Keratinocyte (primary cell): ENCODE data around the gene SMAD9. TPM values are rescaled to one million over a fixed set of nuclear protein-coding genes. Genes with fewer than 3 reads are reported as not detected.

Experiments
- DNase-seq: peaks from one replicate; pipeline ENCODE4 v3.0.0-alpha.2; 2011; ENCODE audit warnings: low read depth, missing footprints, low spot score
- FAIRE-seq: peaks from 2 replicates; lab custom pipeline; 2011; peaks lifted over from hg19 to GRCh38; lab: Jason Lieb, UNC
- H2AFZ ChIP-seq: 2 replicates; pipeline ENCODE4 v1.6.0; 2012; ENCODE audit warnings: low read length, control low read depth, inconsistent platforms; ENCODE audit not compliant: control insufficient read depth
- H3K27ac ChIP-seq: 2 replicates; pipeline ENCODE4 v1.5.1; 2011; ENCODE audit warnings: low read length; ENCODE audit not compliant: control insufficient read depth, insufficient read depth
- H3K27me3 ChIP-seq: 3 replicates; pipeline ENCODE4 v1.6.0; 2011; ENCODE audit warnings: low read length; ENCODE audit not compliant: control insufficient read depth, insufficient read depth; ENCODE audit errors: extremely low read depth
- H3K36me3 ChIP-seq, 2 experiments: 2 replicates in 1 of 2; 3 replicates in 1 of 2; pipeline ENCODE4 v1.5.1; 2011; ENCODE audit warnings: low read length in 2 of 2, mild to moderate bottlenecking in 1 of 2; ENCODE audit not compliant: control insufficient read depth in 2 of 2, insufficient read depth in 2 of 2; ENCODE audit errors: extremely low read depth in 1 of 2
- H3K4me1 ChIP-seq: 3 replicates; pipeline ENCODE4 v1.5.1; 2011; ENCODE audit warnings: low read length; ENCODE audit not compliant: control insufficient read depth, insufficient read depth; ENCODE audit errors: extremely low read depth
- H3K4me2 ChIP-seq: 3 replicates; pipeline ENCODE4 v1.6.0; 2011; ENCODE audit warnings: low read depth, low read length; ENCODE audit not compliant: control insufficient read depth, insufficient read depth; ENCODE audit errors: extremely low read depth
- H3K4me3 ChIP-seq, 3 experiments: fragments of 200-600 bp in 1 of 3; sonication (generic) in 1 of 3; 2 replicates in 2 of 3; 3 replicates in 1 of 3; pipeline ENCODE4 v1.5.1; 2011 to 2016; ENCODE audit warnings: low read length in 3 of 3, mild to moderate bottlenecking in 3 of 3, control low read depth in 2 of 3, inconsistent platforms in 1 of 3, low read depth in 1 of 3, mixed read lengths in 1 of 3, mixed run types in 1 of 3, moderate library complexity in 1 of 3; ENCODE audit not compliant: control insufficient read depth in 2 of 3, insufficient read depth in 2 of 3; ENCODE audit errors: extremely low read depth in 1 of 3
- H3K79me2 ChIP-seq: 2 replicates; pipeline ENCODE4 v1.6.0; 2012; ENCODE audit warnings: low read length; ENCODE audit not compliant: control insufficient read depth, insufficient read depth
- H3K9ac ChIP-seq: 3 replicates; pipeline ENCODE4 v1.6.0; 2011; ENCODE audit warnings: low read length; ENCODE audit not compliant: control insufficient read depth, insufficient read depth; ENCODE audit errors: extremely low read depth
- H3K9me1 ChIP-seq: 3 replicates; pipeline ENCODE4 v1.6.0; 2011; ENCODE audit warnings: low read length; ENCODE audit not compliant: control insufficient read depth, insufficient read depth; ENCODE audit errors: extremely low read depth
- H3K9me3 ChIP-seq: 2 replicates; pipeline ENCODE4 v1.5.1; 2012; ENCODE audit warnings: low read depth, low read length; ENCODE audit not compliant: control insufficient read depth
- H4K20me1 ChIP-seq: 3 replicates; pipeline ENCODE4 v1.6.0; 2011; ENCODE audit warnings: low read length; ENCODE audit not compliant: control insufficient read depth, insufficient read depth; ENCODE audit errors: extremely low read depth
- EZH2 ChIP-seq: IDR thresholded peaks from one replicate; pipeline ENCODE4 v1.6.1; 2012; ENCODE audit warnings: inconsistent platforms, mild to moderate bottlenecking, low read length, moderate library complexity
- dilution Hi-C: fragments of 300-500 bp; cut with MboI; formaldehyde crosslinking; loops from one replicate; pipeline ENCODE4 v1.7.0; 2020; ENCODE audit warnings: low sequenced_read_pairs; ENCODE audit not compliant: extremely low pct_ligation_motif_present
- polyA plus RNA-seq, 5 experiments: library from polyadenylated mRNA; depleted of rRNA in 3 of 5; stranded (reverse) in 3 of 5; stranded (forward) in 1 of 5; unstranded in 1 of 5; fragments of >200 nt; gene quantifications; 1 replicate in 1 of 5; 2 replicates in 3 of 5; 3 replicates in 1 of 5; pipeline versions ENCODE4 v1.2.1 to v1.2.3, GENCODE V29; 2011 to 2012; ENCODE audit warnings: missing spikeins in 2 of 5, low read depth in 1 of 5, low replicate concordance in 1 of 5
- TF ChIP-seq, protein P1 (sequence below), 3 experiments: IDR thresholded peaks in 1 of 3; conservative IDR thresholded peaks in 1 of 3; optimal IDR thresholded peaks in 1 of 3; 2 replicates in 2 of 3; 3 replicates in 1 of 3; pipeline versions ENCODE3 to v1.5.1; 2011; ENCODE audit warnings: low read length in 3 of 3, mild to moderate bottlenecking in 3 of 3, moderate library complexity in 2 of 3, control low read depth in 1 of 3, inconsistent platforms in 1 of 3; ENCODE audit not compliant: insufficient read depth in 2 of 3; ENCODE audit errors: extremely low read depth in 1 of 3

SMAD9 gene
- polyA plus RNA-seq, 1 donor (not counting 4 experiments of a cell fraction or from before 2014, with no cell fraction given) = 0.10 TPM

DNA sequence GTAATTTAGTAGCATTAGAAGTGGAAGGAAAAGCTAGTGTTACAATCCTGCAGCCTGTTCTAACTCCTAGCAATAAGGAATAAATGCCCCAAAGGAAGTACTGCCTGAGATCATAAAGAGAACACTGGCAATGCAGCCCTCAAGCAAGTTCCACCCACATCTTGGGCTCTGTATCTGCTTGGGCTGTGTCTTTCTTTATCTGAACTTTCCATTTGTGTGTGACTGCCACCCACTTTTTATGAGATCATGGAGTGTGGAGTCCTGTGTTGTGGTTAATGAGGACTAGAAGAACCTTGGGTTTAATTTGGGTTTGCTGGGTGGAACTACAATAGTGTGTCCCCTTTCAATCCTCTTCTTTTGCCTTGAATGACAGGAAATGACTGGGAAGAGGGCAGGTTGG lies 62.8 kb downstream of the SMAD9 start:
- dilution Hi-C loops = no loop called here
- no peak overlapping the region for H3K4me3 ChIP-seq
- H3K4me2 ChIP-seq = no peak overlapping the region
- no peaks in the 10 kb centered on the region for H3K9me1 ChIP-seq
- H3K9me3 ChIP-seq = no peaks in the 10 kb centered on the region
- H3K9ac ChIP-seq = no peak overlapping the region
- H4K20me1 ChIP-seq = no peaks in the 10 kb centered on the region
- no peak for TF ChIP-seq EZH2
- TF ChIP-seq, protein P1, sequence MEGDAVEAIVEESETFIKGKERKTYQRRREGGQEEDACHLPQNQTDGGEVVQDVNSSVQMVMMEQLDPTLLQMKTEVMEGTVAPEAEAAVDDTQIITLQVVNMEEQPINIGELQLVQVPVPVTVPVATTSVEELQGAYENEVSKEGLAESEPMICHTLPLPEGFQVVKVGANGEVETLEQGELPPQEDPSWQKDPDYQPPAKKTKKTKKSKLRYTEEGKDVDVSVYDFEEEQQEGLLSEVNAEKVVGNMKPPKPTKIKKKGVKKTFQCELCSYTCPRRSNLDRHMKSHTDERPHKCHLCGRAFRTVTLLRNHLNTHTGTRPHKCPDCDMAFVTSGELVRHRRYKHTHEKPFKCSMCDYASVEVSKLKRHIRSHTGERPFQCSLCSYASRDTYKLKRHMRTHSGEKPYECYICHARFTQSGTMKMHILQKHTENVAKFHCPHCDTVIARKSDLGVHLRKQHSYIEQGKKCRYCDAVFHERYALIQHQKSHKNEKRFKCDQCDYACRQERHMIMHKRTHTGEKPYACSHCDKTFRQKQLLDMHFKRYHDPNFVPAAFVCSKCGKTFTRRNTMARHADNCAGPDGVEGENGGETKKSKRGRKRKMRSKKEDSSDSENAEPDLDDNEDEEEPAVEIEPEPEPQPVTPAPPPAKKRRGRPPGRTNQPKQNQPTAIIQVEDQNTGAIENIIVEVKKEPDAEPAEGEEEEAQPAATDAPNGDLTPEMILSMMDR (optimal IDR thresholded peaks at IDR 0.05 in 1 of 3, IDR thresholded peaks at IDR 0.05 in 1 of 3, conservative IDR thresholded peaks at IDR 0.05 in 1 of 3; ENCODE audit: extremely low read depth in 1 of 3, insufficient read depth in 2 of 3, low read length in 3 of 3) = no peak
- no peak for FAIRE-seq
- H3K36me3 ChIP-seq = no peaks in the 10 kb centered on the region
- H3K27ac ChIP-seq = no peak overlapping the region
- no peaks in the 10 kb centered on the region for H3K27me3 ChIP-seq
- DNase-seq = no peak
- H2AFZ ChIP-seq = no peak overlapping the region
- no peaks in the 10 kb centered on the region for H3K4me1 ChIP-seq
- H3K79me2 ChIP-seq = no peaks in the 10 kb centered on the region

DNA sequence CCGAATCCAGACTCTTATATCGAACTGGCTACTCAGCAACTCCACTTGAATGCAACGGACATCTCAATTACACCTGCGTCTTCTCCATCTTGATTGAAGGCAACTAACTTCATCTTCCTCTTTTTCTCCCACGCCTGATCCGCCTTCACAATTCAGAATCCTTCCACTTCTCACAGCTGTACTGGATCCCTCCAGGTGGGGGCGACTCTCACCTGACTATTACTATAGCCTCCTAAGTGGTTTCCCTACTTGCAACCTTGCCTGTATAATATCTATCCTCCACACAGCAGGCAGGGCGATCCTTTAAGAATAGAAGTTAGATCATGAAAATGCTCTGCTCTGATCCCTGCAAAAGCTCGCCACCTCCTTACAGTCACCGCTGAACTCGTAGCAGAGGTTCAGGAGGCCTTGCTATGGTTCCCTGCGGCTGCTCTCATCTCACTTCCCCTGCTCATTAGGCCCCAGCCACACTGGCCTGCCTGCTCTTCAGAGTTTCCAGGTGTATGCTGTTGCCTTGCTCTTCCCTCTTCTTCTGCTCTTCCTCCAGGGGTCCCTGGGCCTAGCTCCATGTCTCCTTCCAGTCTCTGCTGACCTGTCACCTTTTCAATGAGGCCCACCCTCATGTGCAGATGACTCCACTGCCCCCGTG lies 69.1 kb downstream of the SMAD9 start:
- TF ChIP-seq, protein P1 (optimal IDR thresholded peaks at IDR 0.05 in 1 of 3, IDR thresholded peaks at IDR 0.05 in 1 of 3, conservative IDR thresholded peaks at IDR 0.05 in 1 of 3; ENCODE audit: extremely low read depth in 1 of 3, insufficient read depth in 2 of 3, low read length in 3 of 3) = peak in 2 of 3 experiments; percentile 26 to 41
- TF ChIP-seq EZH2 = no peak
- FAIRE-seq (no peak), DNase-seq (no peak)
- no peaks in the 10 kb centered on the region for H4K20me1 ChIP-seq
- no peaks in the 10 kb centered on the region for H3K4me1 ChIP-seq
- no peaks in the 10 kb centered on the region for H3K9me1 ChIP-seq
- H3K27ac ChIP-seq = no peak overlapping the region
- no peaks in the 10 kb centered on the region for H3K36me3 ChIP-seq
- no peaks in the 10 kb centered on the region for H3K79me2 ChIP-seq
- no peaks in the 10 kb centered on the region for H3K9me3 ChIP-seq
- no peak overlapping the region for H3K9ac ChIP-seq
- H2AFZ ChIP-seq = no peak overlapping the region
- no peak overlapping the region for H3K4me2 ChIP-seq
- dilution Hi-C loops = no loop called here
- H3K4me3 ChIP-seq = no peak overlapping the region
- H3K27me3 ChIP-seq = no peaks in the 10 kb centered on the region
